Activated T-cell treated with anti-CD3 and anti-CD28 coated beads, Interleukin-2, amount 50 U/mL, for 1 hour (primary cell): ENCODE measurements around the gene NUTM2D.
"Not testable (repeated sequence)": the region's sequence is repeated elsewhere in the genome, so short reads cannot be mapped to it uniquely, and the experiment has no call there.

Experiments
- DNase-seq: peaks from one replicate; pipeline ENCODE4 v3.0.0-alpha.2; 2020

The NUTM2D gene

GRCh38 chr10:87383149-87383857, 25.8 kb downstream of the NUTM2D start:
- not testable (repeated sequence) for DNase-seq

GRCh38 chr10:87384283-87384682, 26.7 kb downstream of the NUTM2D start:
- DNase-seq, result not testable (repeated sequence)

- DNase-seq, result not testable (repeated sequence)
Observed at GRCh38 chr10:87385762-87386360, 28.3 kb downstream of the NUTM2D start.

GRCh38 chr10:87391360-87391759, 33.8 kb downstream of the NUTM2D start:
- not testable (repeated sequence) for DNase-seq

- DNase-seq, result not testable (repeated sequence)
Observed at GRCh38 chr10:87396206-87396605, 38.7 kb downstream of the NUTM2D start.

- DNase-seq, result not testable (repeated sequence)
Observed at GRCh38 chr10:87398436-87398835, 40.9 kb downstream of the NUTM2D start.

GRCh38 chr10:87407516-87408467, 50.2 kb downstream of the NUTM2D start:
- not testable (repeated sequence) for DNase-seq

GRCh38 chr10:87413921-87414320, 56.4 kb downstream of the NUTM2D start:
- not testable (repeated sequence) for DNase-seq
